ENCODE measurements around the gene UCMA.

The UCMA gene

GRCh38 chr10:13184730-13185514 lies 49.3 kb downstream of the UCMA start:
- no peak for DNase-seq

- DNase-seq: no peak
Observed at GRCh38 chr10:13184276-13184675, 49.9 kb downstream of the UCMA start.

DNA sequence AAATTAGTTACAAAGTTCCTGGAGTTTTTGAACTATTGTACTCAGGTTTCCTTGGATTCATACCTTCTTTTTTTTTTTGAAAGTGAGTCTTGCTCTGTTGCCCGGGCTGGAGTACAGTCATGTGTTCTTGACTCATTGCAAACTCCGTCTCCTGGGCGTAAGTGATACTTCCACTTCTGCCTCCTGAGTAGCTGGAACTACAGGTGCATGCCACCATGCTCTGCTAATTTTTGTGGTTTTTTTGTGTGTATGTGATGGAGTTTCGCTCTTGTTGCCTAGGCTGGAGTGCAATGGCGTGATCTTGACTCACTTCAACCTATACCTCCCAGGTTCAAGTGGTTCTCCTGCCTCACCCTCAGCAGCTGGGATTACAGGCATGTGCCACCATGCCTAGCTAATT lies 50.5 kb downstream of the UCMA start:
- DNase-seq: no peak

- no peak for DNase-seq
Observed at GRCh38 chr10:13182424-13182823, 51.8 kb downstream of the UCMA start.

GRCh38 chr10:13180788-13181187 lies 53.4 kb downstream of the UCMA start:
- no peak for DNase-seq

DNA sequence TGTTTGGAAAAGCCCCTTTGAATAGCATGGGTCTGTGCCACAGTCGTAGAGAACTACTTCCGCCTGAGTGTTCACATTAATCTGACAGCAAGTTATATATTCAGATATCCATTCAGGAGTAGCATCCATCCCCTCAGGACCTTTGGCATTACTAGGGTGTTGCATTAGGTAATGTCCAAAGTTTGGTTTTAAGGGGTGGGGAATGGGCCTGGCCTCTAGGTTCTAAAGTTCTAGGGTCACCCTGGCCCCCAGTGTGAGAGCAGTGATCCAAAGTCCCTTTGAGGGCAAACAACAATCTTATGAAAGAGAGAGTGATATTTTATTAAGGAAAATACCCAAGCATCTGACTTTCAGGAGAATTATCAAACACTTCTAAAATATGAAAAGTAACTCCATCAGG lies 60.6 kb downstream of the UCMA start:
- no peak for DNase-seq
